Stomach (tissue), 4 donors: ENCODE data around the gene NOC2L.

Experiments used
- CTCF ChIP-seq, 7 experiments: fragments of 450-650 bp in 4 of 7; fragments of 200-600 bp in 3 of 7; sonication (generic) in 3 of 7; IDR thresholded peaks; one replicate each; pipeline ENCODE4 v1.5.1; 2016 to 2019; ENCODE audit warnings: antibody characterized with exemption in 7 of 7, control low read depth in 2 of 7, mild to moderate bottlenecking in 1 of 7
- EP300 ChIP-seq: sonication (generic); formaldehyde crosslinking; IDR thresholded peaks from one replicate; pipeline ENCODE4 v1.6.1; 2017; ENCODE audit warnings: antibody characterized with exemption
- POLR2A ChIP-seq, 4 donors: fragments of 450-650 bp; IDR thresholded peaks; one replicate each; pipeline ENCODE4 v1.6.1; 2016; ENCODE audit warnings: antibody characterized with exemption in 4 of 4, control low read depth in 2 of 4, mild to moderate bottlenecking in 1 of 4, moderate library complexity in 1 of 4

- TF ChIP-seq CTCF (IDR thresholded peaks at IDR 0.05) (no peak), POLR2A (IDR thresholded peaks at IDR 0.05) (no peak), EP300 (no peak)
These were observed 15.8 kb upstream of the NOC2L start for GRCh38 chr1:974687-975328.
